ENCODE results near the gene C4orf50. TPM values are rescaled to one million over a fixed set of nuclear protein-coding genes. Genes with fewer than 3 reads are reported as not detected.

C4orf50 gene
- total and polyA plus RNA-seq, 2 donors, result 0.14 to 0.66 TPM

DNA sequence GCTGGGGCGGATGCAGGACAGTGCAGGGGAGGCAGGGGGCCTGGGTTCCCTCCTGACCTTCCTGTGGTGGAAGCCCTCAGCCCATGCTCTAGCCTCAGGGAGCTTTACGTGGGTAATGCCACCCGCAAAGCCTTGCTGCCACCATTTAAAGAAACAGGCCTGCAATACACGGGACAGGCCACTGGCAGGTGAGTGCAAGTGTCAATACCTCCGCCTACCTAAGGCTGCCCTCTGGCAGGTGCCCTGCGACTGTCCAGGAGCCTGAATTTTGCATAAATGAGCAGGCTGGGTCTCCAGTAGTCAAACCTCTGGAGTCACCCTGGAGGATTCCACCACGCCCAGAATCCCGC, 131.2 kb downstream of the C4orf50 start:
- Histone ChIP-seq H3K27me3 (ENCODE audit: control insufficient read depth in 2 of 2, insufficient read depth in 1 of 2, low read length in 1 of 2) (peaks cover 58 to 66% of the 10 kb centered on the region in 2 donors), H3K9me3 (ENCODE audit: control insufficient read depth in 2 of 2, insufficient read depth in 1 of 2, low read length in 1 of 2) (no peaks in the 10 kb centered on the region), H3K27ac (ENCODE audit: low read depth in 1 of 2, low read length in 1 of 2) (no peak overlapping the region), H3K36me3 (ENCODE audit: control insufficient read depth in 2 of 2, insufficient read depth in 2 of 2, low read length in 1 of 2) (no peaks in the 10 kb centered on the region), H3K4me3 (ENCODE audit: low read length in 2 of 2) (no peak overlapping the region), H3K4me1 (ENCODE audit: control insufficient read depth in 2 of 2, insufficient read depth in 2 of 2, low read length in 2 of 2) (no peaks in the 10 kb centered on the region)
- 45% methylated on average over 8 of the region's 8 CpGs for WGBS
- no peak for DNase-seq (ENCODE audit: low read depth in 6 of 9, low spot score in 9 of 9)

DNA sequence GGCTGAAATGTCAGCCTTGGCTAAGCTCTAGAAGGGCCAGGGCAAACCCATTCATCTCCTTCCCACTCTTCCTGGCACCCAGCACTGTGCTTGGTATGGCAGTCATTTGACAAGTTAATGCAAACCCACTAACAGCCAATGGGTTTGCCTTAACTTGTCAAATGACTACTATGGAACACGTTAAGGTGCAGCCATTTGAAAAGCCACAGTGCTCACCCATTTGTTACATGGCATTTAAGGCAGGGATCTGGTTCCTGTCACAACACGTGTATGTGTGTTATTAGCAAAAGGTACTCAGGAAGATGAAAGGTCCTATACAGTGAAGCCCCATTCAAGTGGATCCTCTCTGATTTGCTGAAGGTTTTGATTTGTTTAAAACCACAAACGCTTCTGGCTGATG, 132.5 kb downstream of the C4orf50 start:
- no peak for DNase-seq (ENCODE audit: low read depth in 6 of 9, low spot score in 9 of 9)
- Histone ChIP-seq H3K27ac (ENCODE audit: low read depth in 1 of 2, low read length in 1 of 2) (no peak overlapping the region), H3K4me1 (ENCODE audit: control insufficient read depth in 2 of 2, insufficient read depth in 2 of 2, low read length in 2 of 2) (no peaks in the 10 kb centered on the region), H3K27me3 (ENCODE audit: control insufficient read depth in 2 of 2, insufficient read depth in 1 of 2, low read length in 1 of 2) (peaks cover 46 to 53% of the 10 kb centered on the region in 2 donors), H3K9me3 (ENCODE audit: control insufficient read depth in 2 of 2, insufficient read depth in 1 of 2, low read length in 1 of 2) (no peaks in the 10 kb centered on the region), H3K36me3 (ENCODE audit: control insufficient read depth in 2 of 2, insufficient read depth in 2 of 2, low read length in 1 of 2) (no peaks in the 10 kb centered on the region), H3K4me3 (ENCODE audit: low read length in 2 of 2) (no peak overlapping the region)
- WGBS, result 58% methylated on average over 3 of the region's 3 CpGs

GRCh38 chr4:5884796-5885195, 133.4 kb downstream of the C4orf50 start:
- no peak for DNase-seq (ENCODE audit: low read depth in 6 of 9, low spot score in 9 of 9)
- H3K27ac ChIP-seq (ENCODE audit: low read depth in 1 of 2, low read length in 1 of 2), result no peak overlapping the region
- peaks cover 36 to 44% of the 10 kb centered on the region in 2 donors for H3K27me3 ChIP-seq (ENCODE audit: control insufficient read depth in 2 of 2, insufficient read depth in 1 of 2, low read length in 1 of 2)
- H3K4me1 ChIP-seq (ENCODE audit: control insufficient read depth in 2 of 2, insufficient read depth in 2 of 2, low read length in 2 of 2), result no peaks in the 10 kb centered on the region
- 56% methylated on average over 7 of the region's 7 CpGs for WGBS
- no peaks in the 10 kb centered on the region for H3K9me3 ChIP-seq (ENCODE audit: control insufficient read depth in 2 of 2, insufficient read depth in 1 of 2, low read length in 1 of 2)
- H3K36me3 ChIP-seq (ENCODE audit: control insufficient read depth in 2 of 2, insufficient read depth in 2 of 2, low read length in 1 of 2), result no peaks in the 10 kb centered on the region
- no peak overlapping the region for H3K4me3 ChIP-seq (ENCODE audit: low read length in 2 of 2)

DNA sequence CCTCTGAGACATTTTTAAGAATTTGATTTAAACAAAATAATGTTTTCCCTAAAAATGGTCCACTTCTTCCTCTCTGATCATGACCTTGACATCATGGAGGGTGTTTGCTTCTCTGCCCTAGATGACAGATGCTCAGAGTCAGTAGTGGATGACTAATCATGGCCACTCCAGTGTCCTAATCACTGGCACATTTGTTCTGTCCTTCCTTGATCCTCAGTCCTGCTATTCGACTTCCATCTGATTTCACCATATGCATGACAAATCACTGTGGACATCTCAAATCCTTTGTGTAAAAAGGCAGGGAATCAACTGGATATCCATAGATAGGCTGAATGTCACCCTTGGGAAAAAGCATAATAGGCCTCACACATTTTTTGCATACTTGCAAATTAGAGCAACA, 134.3 kb downstream of the C4orf50 start:
- 85% methylated on average over 1 of the region's 1 CpG for WGBS
- no peak for DNase-seq (ENCODE audit: low read depth in 6 of 9, low spot score in 9 of 9)
- Histone ChIP-seq H3K4me3 (ENCODE audit: low read length in 2 of 2) (no peak overlapping the region), H3K27me3 (ENCODE audit: control insufficient read depth in 2 of 2, insufficient read depth in 1 of 2, low read length in 1 of 2) (peaks cover 28 to 35% of the 10 kb centered on the region in 2 donors), H3K9me3 (ENCODE audit: control insufficient read depth in 2 of 2, insufficient read depth in 1 of 2, low read length in 1 of 2) (no peaks in the 10 kb centered on the region), H3K4me1 (ENCODE audit: control insufficient read depth in 2 of 2, insufficient read depth in 2 of 2, low read length in 2 of 2) (no peaks in the 10 kb centered on the region), H3K36me3 (ENCODE audit: control insufficient read depth in 2 of 2, insufficient read depth in 2 of 2, low read length in 1 of 2) (no peaks in the 10 kb centered on the region), H3K27ac (ENCODE audit: low read depth in 1 of 2, low read length in 1 of 2) (no peak overlapping the region)

DNA sequence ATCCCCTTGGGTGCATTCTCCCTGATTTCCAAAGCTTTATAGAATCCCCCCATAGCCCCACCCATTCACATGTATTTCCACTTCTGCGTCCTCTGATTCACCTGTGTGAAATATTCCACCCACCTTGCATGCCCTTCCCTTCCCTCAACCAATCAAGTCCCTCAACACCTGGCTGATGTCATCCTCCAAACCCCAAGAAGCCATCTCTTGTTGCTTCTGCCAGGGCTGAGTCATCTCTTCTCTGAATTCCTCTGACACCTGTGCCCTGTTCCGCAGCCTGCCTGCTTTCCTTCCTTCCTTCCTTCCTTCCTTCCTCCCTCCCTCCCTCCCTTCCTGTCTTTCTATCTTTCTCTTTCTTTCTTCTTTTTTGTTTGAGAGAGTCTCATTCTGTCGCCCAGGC, 135.3 kb downstream of the C4orf50 start:
- H3K36me3 ChIP-seq (ENCODE audit: control insufficient read depth in 2 of 2, insufficient read depth in 2 of 2, low read length in 1 of 2), result no peaks in the 10 kb centered on the region
- peaks cover 18 to 25% of the 10 kb centered on the region in 2 donors for H3K27me3 ChIP-seq (ENCODE audit: control insufficient read depth in 2 of 2, insufficient read depth in 1 of 2, low read length in 1 of 2)
- 85% methylated on average over 3 of the region's 3 CpGs for WGBS
- no peak for DNase-seq (ENCODE audit: low read depth in 6 of 9, low spot score in 9 of 9)
- H3K4me3 ChIP-seq (ENCODE audit: low read length in 2 of 2), result no peak overlapping the region
- H3K4me1 ChIP-seq (ENCODE audit: control insufficient read depth in 2 of 2, insufficient read depth in 2 of 2, low read length in 2 of 2), result no peaks in the 10 kb centered on the region
- H3K9me3 ChIP-seq (ENCODE audit: control insufficient read depth in 2 of 2, insufficient read depth in 1 of 2, low read length in 1 of 2), result no peaks in the 10 kb centered on the region
- H3K27ac ChIP-seq (ENCODE audit: low read depth in 1 of 2, low read length in 1 of 2), result no peak overlapping the region

GRCh38 chr4:5881340-5881739, 136.9 kb downstream of the C4orf50 start:
- H3K4me1 ChIP-seq (ENCODE audit: control insufficient read depth in 2 of 2, insufficient read depth in 2 of 2, low read length in 2 of 2), result no peaks in the 10 kb centered on the region
- H3K36me3 ChIP-seq (ENCODE audit: control insufficient read depth in 2 of 2, insufficient read depth in 2 of 2, low read length in 1 of 2), result no peaks in the 10 kb centered on the region
- no peak for DNase-seq (ENCODE audit: low read depth in 6 of 9, low spot score in 9 of 9)

GRCh38 chr4:5878359-5878758, 139.9 kb downstream of the C4orf50 start:
- Histone ChIP-seq H3K27me3 (ENCODE audit: control insufficient read depth in 2 of 2, insufficient read depth in 1 of 2, low read length in 1 of 2) (no peaks in the 10 kb centered on the region), H3K4me3 (ENCODE audit: low read length in 2 of 2) (no peak overlapping the region), H3K36me3 (ENCODE audit: control insufficient read depth in 2 of 2, insufficient read depth in 2 of 2, low read length in 1 of 2) (no peaks in the 10 kb centered on the region), H3K27ac (ENCODE audit: low read depth in 1 of 2, low read length in 1 of 2) (no peak overlapping the region), H3K9me3 (ENCODE audit: control insufficient read depth in 2 of 2, insufficient read depth in 1 of 2, low read length in 1 of 2) (no peaks in the 10 kb centered on the region), H3K4me1 (ENCODE audit: control insufficient read depth in 2 of 2, insufficient read depth in 2 of 2, low read length in 2 of 2) (no peaks in the 10 kb centered on the region)
- 88% methylated on average over 6 of the region's 6 CpGs for WGBS
- no peak for DNase-seq (ENCODE audit: low read depth in 6 of 9, low spot score in 9 of 9)

More at GRCh38 chr4:5881340-5881739, 136.9 kb downstream of the C4orf50 start:
- no peak overlapping the region for H3K27ac ChIP-seq (ENCODE audit: low read depth in 1 of 2, low read length in 1 of 2)
- no peaks in the 10 kb centered on the region for H3K9me3 ChIP-seq (ENCODE audit: control insufficient read depth in 2 of 2, insufficient read depth in 1 of 2, low read length in 1 of 2)
- 46% methylated on average over 4 of the region's 4 CpGs for WGBS
- H3K27me3 ChIP-seq (ENCODE audit: control insufficient read depth in 2 of 2, insufficient read depth in 1 of 2, low read length in 1 of 2), result peaks cover 2 to 9% of the 10 kb centered on the region in 2 donors
- H3K4me3 ChIP-seq (ENCODE audit: low read length in 2 of 2), result no peak overlapping the region

DNA sequence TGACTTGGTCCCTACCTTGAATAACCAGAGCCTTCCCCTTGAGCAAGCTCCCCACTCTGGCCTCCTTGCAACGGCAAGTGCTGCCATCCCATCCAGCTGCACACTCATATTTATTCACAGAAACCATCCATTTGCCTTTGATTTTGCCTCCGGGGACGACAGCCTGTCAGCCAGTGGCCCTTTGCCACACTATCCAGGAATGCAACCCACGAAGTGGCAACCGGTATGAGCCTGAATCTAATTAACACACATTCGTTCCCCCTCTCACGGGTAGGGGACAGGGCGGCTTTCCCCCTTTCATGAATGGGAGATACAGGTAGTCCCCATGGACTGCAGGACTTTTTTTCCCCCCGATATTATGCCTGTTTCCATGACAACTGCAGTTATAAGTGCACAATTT, 140.8 kb downstream of the C4orf50 start:
- DNase-seq (ENCODE audit: low read depth in 6 of 9, low spot score in 9 of 9), result no peak
- Histone ChIP-seq H3K4me1 (ENCODE audit: control insufficient read depth in 2 of 2, insufficient read depth in 2 of 2, low read length in 2 of 2) (no peaks in the 10 kb centered on the region), H3K36me3 (ENCODE audit: control insufficient read depth in 2 of 2, insufficient read depth in 2 of 2, low read length in 1 of 2) (no peaks in the 10 kb centered on the region), H3K27ac (ENCODE audit: low read depth in 1 of 2, low read length in 1 of 2) (no peak overlapping the region), H3K4me3 (ENCODE audit: low read length in 2 of 2) (no peak overlapping the region), H3K9me3 (ENCODE audit: control insufficient read depth in 2 of 2, insufficient read depth in 1 of 2, low read length in 1 of 2) (no peaks in the 10 kb centered on the region), H3K27me3 (ENCODE audit: control insufficient read depth in 2 of 2, insufficient read depth in 1 of 2, low read length in 1 of 2) (no peaks in the 10 kb centered on the region)
- 86% methylated on average over 9 of the region's 9 CpGs for WGBS

GRCh38 chr4:5874811-5875449, 143.3 kb downstream of the C4orf50 start:
- 55% methylated on average over 6 of the region's 6 CpGs for WGBS
- Histone ChIP-seq H3K27me3 (ENCODE audit: control insufficient read depth in 2 of 2, insufficient read depth in 1 of 2, low read length in 1 of 2) (no peaks in the 10 kb centered on the region), H3K4me3 (ENCODE audit: low read length in 2 of 2) (no peak overlapping the region), H3K36me3 (ENCODE audit: control insufficient read depth in 2 of 2, insufficient read depth in 2 of 2, low read length in 1 of 2) (no peaks in the 10 kb centered on the region), H3K9me3 (ENCODE audit: control insufficient read depth in 2 of 2, insufficient read depth in 1 of 2, low read length in 1 of 2) (no peaks in the 10 kb centered on the region), H3K4me1 (ENCODE audit: control insufficient read depth in 2 of 2, insufficient read depth in 2 of 2, low read length in 2 of 2) (no peaks in the 10 kb centered on the region), H3K27ac (ENCODE audit: low read depth in 1 of 2, low read length in 1 of 2) (no peak overlapping the region)
- DNase-seq (ENCODE audit: low read depth in 6 of 9, low spot score in 9 of 9), result peak in 2 of 9 donors; percentile 3 to 12
